Measurements from ENCODE around the gene CCNI2.
A peak's percentile ranks its signal among the peaks of the same experiment; 100 is the strongest.

Gene CCNI2

GRCh38 chr5:132746954-132747615 is at the start of gene CCNI2:
CCNI2 (plus strand) TSS chr5:132747426; CDS start chr5:132747496, 70 bp downstream.
- DNase-seq (ENCODE audit: low spot score) = no peak

- DNase-seq (ENCODE audit: low spot score) = no peak
These were observed 42.4 kb upstream of the CCNI2 start for GRCh38 chr5:132704875-132705274.

- DNase-seq (ENCODE audit: low spot score) = no peak
These were observed 38.6 kb upstream of the CCNI2 start for GRCh38 chr5:132708645-132709044.

GRCh38 chr5:132714456-132715307 is 32.5 kb upstream of the CCNI2 start:
- no peak for DNase-seq (ENCODE audit: low spot score)

- DNase-seq (ENCODE audit: low spot score) = no peak
These were observed 28.5 kb upstream of the CCNI2 start for GRCh38 chr5:132718544-132719312.

GRCh38 chr5:132725745-132726144 is 21.5 kb upstream of the CCNI2 start:
- no peak for DNase-seq (ENCODE audit: low spot score)

GRCh38 chr5:132729896-132730295 is 17.3 kb upstream of the CCNI2 start:
- DNase-seq (ENCODE audit: low spot score) = no peak

- DNase-seq (ENCODE audit: low spot score) = no peak
These were observed 13.6 kb upstream of the CCNI2 start for GRCh38 chr5:132733499-132734148.

GRCh38 chr5:132734687-132735086 is 12.5 kb upstream of the CCNI2 start:
- DNase-seq (ENCODE audit: low spot score) = peak; percentile 32

- peak; percentile 99 for DNase-seq (ENCODE audit: low spot score)
These were observed 10.1 kb upstream of the CCNI2 start, which contains the start of gene KIF3A for GRCh38 chr5:132736853-132737833. KIF3A (minus strand) TSS chr5:132737546; CDS start chr5:132737419, 127 bp downstream.

- no peak for DNase-seq (ENCODE audit: low spot score)
These were observed 9.1 kb upstream of the CCNI2 start for GRCh38 chr5:132737982-132738681.

GRCh38 chr5:132739232-132739631 is 8.0 kb upstream of the CCNI2 start:
- no peak for DNase-seq (ENCODE audit: low spot score)

- DNase-seq (ENCODE audit: low spot score) = no peak
These were observed 5.1 kb upstream of the CCNI2 start for GRCh38 chr5:132742158-132742557.

GRCh38 chr5:132742626-132743025 is 4.6 kb upstream of the CCNI2 start:
- no peak for DNase-seq (ENCODE audit: low spot score)

GRCh38 chr5:132744659-132745058 is 2.6 kb upstream of the CCNI2 start:
- no peak for DNase-seq (ENCODE audit: low spot score)

GRCh38 chr5:132746592-132746953 is 653 bp upstream of the CCNI2 start:
- DNase-seq (ENCODE audit: low spot score) = no peak

- DNase-seq (ENCODE audit: low spot score) = no peak
These were observed 602 bp downstream of the CCNI2 start for GRCh38 chr5:132747616-132748440.

- no peak for DNase-seq (ENCODE audit: low spot score)
These were observed 1.3 kb downstream of the CCNI2 start for GRCh38 chr5:132748522-132749000.

- no peak for DNase-seq (ENCODE audit: low spot score)
These were observed 2.3 kb downstream of the CCNI2 start for GRCh38 chr5:132749506-132749905.
